Measurements from ENCODE around the gene SLC35B2. TPM values are rescaled to one million over a fixed set of nuclear protein-coding genes. Genes with fewer than 3 reads are reported as not detected.

SLC35B2 gene
- total RNA-seq, 2 experiments from 2014 or later, result 31.6 to 32.8 TPM

DNA sequence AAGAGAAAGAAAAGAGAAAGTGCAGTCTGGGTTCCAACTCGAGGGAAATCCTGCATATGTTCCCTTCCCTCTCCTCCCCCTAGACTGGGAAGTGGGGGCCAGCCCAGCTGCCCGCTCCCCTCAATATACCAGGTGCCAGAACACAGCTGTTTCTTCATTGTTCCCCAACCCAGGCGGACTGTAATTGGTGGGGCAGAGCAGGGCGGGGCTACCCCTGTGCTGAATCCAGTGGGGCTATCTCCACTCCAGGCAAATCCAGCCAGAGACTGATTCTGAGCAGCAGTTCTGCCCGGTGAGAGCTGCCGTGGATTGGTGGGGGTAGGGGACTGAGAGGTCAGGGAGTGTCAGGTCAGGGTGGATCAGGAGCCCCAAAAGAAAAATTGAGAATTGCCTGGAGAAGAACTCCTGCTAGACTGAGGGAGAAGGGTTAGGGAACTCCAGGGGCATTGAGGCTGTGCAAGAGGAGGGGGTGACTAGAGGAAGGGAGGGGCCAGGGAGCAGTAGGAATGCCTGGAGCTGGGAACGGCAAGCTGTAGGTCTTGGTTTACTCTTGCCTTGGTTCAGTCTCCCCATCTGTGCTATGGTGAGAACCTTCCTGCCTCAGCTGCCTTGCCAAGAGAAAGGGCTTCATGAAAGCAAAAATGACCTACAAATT, 40.5 kb downstream of the SLC35B2 start, which contains the start of gene MYMX:
Gene MYMX (plus strand): TSS at position 250 of the 655 bp plus-strand sequence. CDS start 546 bp downstream, outside the sequence.
- Mint-ChIP-seq H3K4me3 (no peak within 1 kb of the TSS), H3K4me1 (ENCODE audit: low read depth) (peaks cover 22% of the 10 kb centered on the region), H3K27me3 (ENCODE audit: low read depth) (peaks cover 16% of the 10 kb centered on the region), H3K9me3 (ENCODE audit: insufficient read depth) (no peaks in the 10 kb centered on the region), H3K36me3 (ENCODE audit: low read depth) (no peaks in the 10 kb centered on the region), H3K27ac (no peak within 1 kb of the TSS)
- ChIA-PET CTCF (interaction anchor here (0.9 to 1.3 kb wide), 2 partner anchors 21 to 44 kb away, joined by 3 to 4 read pairs; no protein-coding TSS in a partner anchor), POLR2A (interaction anchor here (0.8 kb wide), 1 partner anchor 30 kb away, joined by 3 read pairs; the partner anchor contains the start of gene HSP90AB1)
- ATAC-seq (no peak), DNase-seq (no peak)

DNA sequence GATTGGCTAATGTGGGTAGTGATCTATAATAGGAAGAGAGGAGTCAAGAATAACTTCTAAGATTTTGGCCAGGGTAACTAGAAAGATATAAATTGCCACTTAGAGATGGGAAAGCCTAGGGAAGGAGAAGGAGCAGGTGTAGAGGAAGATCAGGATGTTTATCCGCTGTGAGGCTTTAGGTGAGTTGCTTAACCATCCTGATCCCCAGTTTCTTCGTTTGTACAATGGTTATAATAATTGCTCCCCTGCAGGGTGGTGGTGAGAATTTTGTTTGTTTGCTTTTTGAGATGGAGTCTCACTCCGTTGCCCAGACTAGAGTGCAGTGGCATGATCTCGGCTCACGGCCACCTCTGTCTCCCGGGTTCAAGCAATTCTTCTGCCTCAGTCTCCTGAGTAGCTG, 43.0 kb downstream of the SLC35B2 start:
- H3K27me3 Mint-ChIP-seq (ENCODE audit: low read depth), result peaks cover 19% of the 10 kb centered on the region
- H3K36me3 Mint-ChIP-seq (ENCODE audit: low read depth), result no peaks in the 10 kb centered on the region
- DNase-seq, result no peak
- H3K9me3 Mint-ChIP-seq (ENCODE audit: insufficient read depth), result no peaks in the 10 kb centered on the region
- no peak overlapping the region for H3K4me3 Mint-ChIP-seq
- POLR2A ChIA-PET, result no interaction called here
- H3K4me1 Mint-ChIP-seq (ENCODE audit: low read depth), result peaks cover 10% of the 10 kb centered on the region
- no peak for ATAC-seq
- H3K27ac Mint-ChIP-seq, result no peak overlapping the region
- CTCF ChIA-PET, result interaction anchor here (1.0 to 1.2 kb wide), 2 partner anchors 20 kb away, joined by 3 read pairs; no protein-coding TSS in a partner anchor

DNA sequence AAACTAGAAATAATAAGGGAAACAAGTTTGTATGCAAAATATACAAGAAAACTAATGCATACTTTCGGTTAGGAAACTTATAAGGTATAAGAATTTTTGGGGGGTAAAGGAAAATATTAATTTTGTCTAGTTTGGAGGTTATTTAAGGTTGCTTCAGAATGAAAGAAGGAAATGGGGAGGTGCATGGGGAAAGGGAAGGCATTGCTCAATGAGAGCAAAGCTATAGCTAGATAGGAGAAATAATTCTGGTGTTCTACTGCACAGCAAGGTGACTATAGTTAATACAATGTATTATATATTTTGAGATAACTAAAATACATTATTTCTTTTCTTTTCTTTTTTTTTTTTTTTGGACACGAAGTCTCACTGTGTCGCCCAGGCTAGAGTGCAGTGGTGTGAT, 46.0 kb downstream of the SLC35B2 start:
- no peak for ATAC-seq
- POLR2A ChIA-PET, result no interaction called here
- no peak overlapping the region for H3K4me3 Mint-ChIP-seq
- no peaks in the 10 kb centered on the region for H3K36me3 Mint-ChIP-seq (ENCODE audit: low read depth)
- DNase-seq, result no peak
- H3K9me3 Mint-ChIP-seq (ENCODE audit: insufficient read depth), result no peaks in the 10 kb centered on the region
- H3K27me3 Mint-ChIP-seq (ENCODE audit: low read depth), result peaks cover 13% of the 10 kb centered on the region
- H3K4me1 Mint-ChIP-seq (ENCODE audit: low read depth), result no peaks in the 10 kb centered on the region
- CTCF ChIA-PET, result interaction anchor here (1.4 to 1.5 kb wide), 2 partner anchors 10 to 26 kb away, joined by 3 to 5 read pairs; no protein-coding TSS in a partner anchor
- H3K27ac Mint-ChIP-seq, result no peak overlapping the region

DNA sequence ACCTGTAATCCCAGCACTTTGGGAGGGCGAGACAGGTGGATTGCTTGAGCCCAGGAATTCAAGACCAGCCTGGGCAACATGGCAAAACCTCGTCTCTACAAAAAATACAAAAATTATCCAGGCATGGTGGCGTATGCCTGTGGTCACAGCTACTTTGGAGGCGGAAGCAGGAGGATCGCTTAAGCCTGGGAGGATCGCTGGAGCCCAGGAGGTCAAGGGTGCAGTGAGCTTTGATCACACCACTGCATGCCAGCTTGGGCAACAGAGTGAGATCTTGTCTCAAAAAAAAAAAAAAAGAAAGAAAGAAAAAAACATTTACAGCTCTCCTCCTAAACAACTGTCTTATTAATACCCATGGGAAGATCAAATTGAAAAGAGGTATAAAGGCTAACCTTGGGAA, 49.4 kb downstream of the SLC35B2 start:
- no peak for DNase-seq
- CTCF ChIA-PET, result interaction anchor here (1.1 kb wide), 1 partner anchor 35 kb away, joined by 4 read pairs; no protein-coding TSS in a partner anchor
- Mint-ChIP-seq H3K27ac (no peak overlapping the region), H3K4me3 (no peak overlapping the region), H3K27me3 (ENCODE audit: low read depth) (peaks cover 10% of the 10 kb centered on the region), H3K4me1 (ENCODE audit: low read depth) (no peaks in the 10 kb centered on the region), H3K9me3 (ENCODE audit: insufficient read depth) (no peaks in the 10 kb centered on the region), H3K36me3 (ENCODE audit: low read depth) (no peaks in the 10 kb centered on the region)
- ATAC-seq, result no peak
- POLR2A ChIA-PET, result no interaction called here

Other genes with a start within 250 kb of the SLC35B2 start
- 10 to 100 TPM; 57.3 to 60.9 TPM for gene MRPL14, start 130.1 kb downstream of the SLC35B2 start, total RNA-seq
- gene TMEM63B, start 130.0 kb downstream of the SLC35B2 start, total RNA-seq, result 10 to 100 TPM; 15.5 to 17.9 TPM
- under 1 TPM; 0.58 to 0.70 TPM for gene CAPN11, start 98.7 kb downstream of the SLC35B2 start, total RNA-seq
- gene MYMX, start 40.6 kb downstream of the SLC35B2 start, total RNA-seq, result not detected
- 10 to 100 TPM; 49.2 to 53.4 TPM for gene SLC29A1, start 33.9 kb downstream of the SLC35B2 start, total RNA-seq
- gene HSP90AB1, start 10.4 kb downstream of the SLC35B2 start, total RNA-seq, result 100 to 1,000 TPM; 741 to 755 TPM
- 10 to 100 TPM; 14.1 to 16.9 TPM for gene NFKBIE, start 8.0 kb upstream of the SLC35B2 start, total RNA-seq
- gene TMEM151B, start 12.9 kb upstream of the SLC35B2 start, total RNA-seq, result not detected
- 10 to 100 TPM; 19.4 to 20.5 TPM for gene AARS2, start 55.8 kb upstream of the SLC35B2 start, total RNA-seq
- not detected for gene SPATS1, start 85.1 kb upstream of the SLC35B2 start, total RNA-seq
- gene CDC5L, start 130.2 kb upstream of the SLC35B2 start, total RNA-seq, result 10 to 100 TPM; 22.6 to 22.7 TPM